Erythroblast (primary cell): Measurements from ENCODE around the gene SLC9B2.
A peak's percentile ranks its signal among the peaks of the same experiment; 100 is the strongest.

Source experiments
- DNase-seq, 2 experiments: peaks; one replicate each; lab custom pipeline; 2025; lab: John Stamatoyannopoulos, UW
- GATA1 ChIP-seq: IDR thresholded peaks from 2 replicates; pipeline ENCODE4 v1.6.1; 2011; ENCODE audit warnings: low read depth, mild to moderate bottlenecking, control low read depth, low read length, moderate library complexity
- POLR2A ChIP-seq: IDR thresholded peaks from 2 replicates; pipeline ENCODE4 v1.6.1; 2011; ENCODE audit warnings: mild to moderate bottlenecking, low read length

The SLC9B2 gene

GRCh38 chr4:103054030-103054429, 22.5 kb downstream of the SLC9B2 start:
- DNase-seq = no peak
- TF ChIP-seq POLR2A (no peak), GATA1 (no peak)

DNA sequence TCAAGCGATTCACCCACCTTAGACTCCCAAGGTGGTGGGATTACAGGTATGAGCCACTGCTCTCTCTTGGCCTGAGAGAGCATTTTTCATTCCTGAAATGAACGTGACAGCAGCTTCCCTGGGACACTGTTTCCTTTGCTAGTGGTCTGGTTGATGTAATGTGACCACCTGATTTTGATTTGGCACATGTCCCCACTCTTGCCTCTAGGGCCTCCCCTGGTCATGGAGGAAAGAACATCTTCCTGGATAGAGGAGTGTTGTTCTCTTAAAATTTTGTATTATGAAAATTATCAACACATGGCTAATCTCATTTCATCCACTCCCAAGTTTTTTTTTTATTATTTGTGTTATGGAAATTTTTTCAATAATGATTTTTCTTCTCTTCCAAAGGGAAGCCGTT, 23.8 kb downstream of the SLC9B2 start:
- no peak for DNase-seq
- TF ChIP-seq GATA1 (no peak), POLR2A (no peak)

GRCh38 chr4:103052145-103052544, 24.4 kb downstream of the SLC9B2 start:
- TF ChIP-seq GATA1 (no peak), POLR2A (no peak)
- no peak for DNase-seq

DNA sequence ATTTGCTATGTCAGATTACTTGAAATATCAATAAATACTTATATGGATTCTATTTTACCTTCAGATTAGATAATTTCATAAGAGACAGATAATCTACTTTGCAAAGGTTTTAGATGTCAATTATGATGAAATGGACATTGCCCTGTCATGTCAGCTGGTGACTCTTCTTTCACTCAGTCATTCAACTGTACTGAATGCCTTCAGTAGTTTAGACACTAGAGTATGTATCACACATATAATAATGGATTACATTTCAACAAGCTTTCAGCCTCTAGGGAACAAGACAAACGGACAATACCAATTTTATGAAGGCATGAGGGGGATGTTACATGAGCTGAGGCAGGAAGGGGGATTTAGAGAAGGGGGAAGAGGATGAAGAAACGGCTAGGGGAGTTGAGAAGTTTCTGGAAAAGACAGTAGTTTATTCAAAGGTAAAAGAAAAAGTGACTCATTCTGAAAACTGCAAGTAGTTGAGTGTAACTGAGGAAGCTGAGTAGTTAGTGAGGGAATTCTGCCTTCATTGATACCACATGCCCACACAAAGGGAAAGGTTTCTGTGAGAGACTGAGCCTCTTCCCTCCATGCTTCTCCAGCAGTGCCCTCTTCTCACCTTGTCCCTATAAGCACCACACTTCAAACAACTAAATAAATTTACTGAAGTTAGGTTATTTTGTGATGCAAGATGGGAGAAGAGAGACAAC, 25.7 kb downstream of the SLC9B2 start:
- no peak for DNase-seq

DNA sequence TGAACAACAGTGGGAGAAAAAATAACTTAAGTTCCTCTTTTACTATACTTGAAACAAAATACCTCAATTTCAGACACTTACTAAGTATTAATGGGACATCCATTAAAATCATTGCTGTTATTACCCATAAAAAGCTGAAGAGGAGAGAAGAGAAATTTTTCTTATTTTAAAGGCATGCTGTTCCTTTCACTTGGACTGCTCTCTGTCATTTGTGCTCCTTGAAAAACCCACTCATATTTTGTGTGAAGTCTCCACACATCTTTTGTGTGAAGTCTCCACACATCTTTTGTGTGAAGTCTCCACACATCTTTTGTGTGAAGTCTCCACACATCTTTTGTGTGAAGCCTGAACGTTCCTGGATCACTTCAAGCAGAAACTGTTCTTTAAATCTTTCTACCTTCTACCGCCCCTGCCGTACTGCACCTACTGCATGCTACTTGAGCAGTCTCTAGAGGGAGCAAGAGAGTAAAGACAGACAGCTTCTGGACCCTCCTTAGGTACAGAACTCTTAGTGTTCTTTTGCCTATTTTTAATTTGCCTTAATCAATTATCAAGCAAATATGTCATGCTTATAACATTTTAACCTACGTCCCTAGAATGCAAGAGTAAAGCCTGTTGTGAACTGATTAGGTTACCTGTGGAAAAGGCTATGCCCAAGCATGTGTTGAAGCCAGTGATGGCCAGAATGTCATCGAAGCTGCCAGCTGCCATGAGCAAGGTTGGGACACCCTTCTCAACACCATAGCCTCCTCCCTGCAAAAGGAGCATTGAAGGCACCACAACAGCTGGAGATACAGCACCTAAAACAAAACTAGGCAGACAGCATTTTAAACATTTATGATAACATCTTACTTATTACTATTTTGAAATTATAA, 29.9 kb downstream of the SLC9B2 start:
- TF ChIP-seq GATA1 = no peak
- TF ChIP-seq POLR2A = no peak

More for the DNA sequence above, 25.7 kb downstream of the SLC9B2 start:
- TF ChIP-seq POLR2A (no peak), GATA1 (no peak)

DNA sequence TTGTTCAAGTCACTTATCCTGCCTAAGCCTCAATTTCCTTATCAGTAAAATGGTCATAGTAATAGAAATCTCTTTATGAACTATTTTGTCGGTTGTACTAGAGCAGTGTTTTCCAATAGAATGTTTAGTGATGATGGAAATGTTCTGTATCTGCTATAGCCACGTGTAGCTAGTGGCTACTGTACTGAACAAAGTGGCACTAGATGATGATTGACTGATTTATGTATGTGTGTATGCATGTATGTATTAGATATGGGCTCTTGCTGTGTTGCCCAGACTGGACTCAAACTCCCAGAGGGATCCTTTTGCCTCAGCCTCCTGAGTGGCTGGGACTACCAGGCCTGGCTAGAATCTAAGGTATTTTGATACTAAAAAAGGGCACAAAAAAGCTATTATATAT, 32.4 kb downstream of the SLC9B2 start:
- DNase-seq = no peak
- TF ChIP-seq POLR2A (no peak), GATA1 (no peak)

More for the DNA sequence above, 29.9 kb downstream of the SLC9B2 start:
- DNase-seq = peak; percentile 61 to 70

DNA sequence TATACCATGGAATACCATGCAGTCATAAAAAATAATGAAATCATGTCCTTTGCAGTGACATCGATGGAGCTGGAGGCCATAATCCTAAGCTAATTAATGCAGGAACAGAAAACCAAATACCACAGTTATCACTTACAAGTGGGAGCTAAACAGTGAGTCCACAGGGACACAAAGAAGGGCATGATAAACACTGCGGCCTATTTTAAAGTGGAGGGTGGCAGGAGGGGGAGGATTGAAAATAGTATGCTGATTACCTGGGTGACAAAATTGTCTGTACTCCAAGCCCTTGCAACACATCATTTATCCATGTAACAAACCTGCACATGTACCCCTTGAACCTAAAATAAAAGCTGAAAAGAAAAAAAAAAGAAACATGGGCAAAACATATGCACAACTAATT, 40.4 kb downstream of the SLC9B2 start:
- TF ChIP-seq GATA1 (no peak), POLR2A (no peak)

GRCh38 chr4:103032574-103032973, 44.0 kb downstream of the SLC9B2 start:
- no peak for TF ChIP-seq POLR2A
- TF ChIP-seq GATA1 = no peak
- peak; percentile 64 to 65 for DNase-seq

More for the DNA sequence above, 40.4 kb downstream of the SLC9B2 start:
- DNase-seq = no peak

GRCh38 chr4:103030791-103031190, 45.8 kb downstream of the SLC9B2 start:
- no peak for DNase-seq
- TF ChIP-seq GATA1 (no peak), POLR2A (no peak)

GRCh38 chr4:103029300-103029699, 47.3 kb downstream of the SLC9B2 start:
- TF ChIP-seq GATA1 = no peak
- TF ChIP-seq POLR2A = no peak
- no peak for DNase-seq

GRCh38 chr4:103026868-103027267, 49.7 kb downstream of the SLC9B2 start:
- no peak for DNase-seq
- TF ChIP-seq GATA1 (no peak), POLR2A (no peak)

GRCh38 chr4:103024996-103025395, 51.6 kb downstream of the SLC9B2 start:
- no peak for DNase-seq
- TF ChIP-seq POLR2A (no peak), GATA1 (no peak)

DNA sequence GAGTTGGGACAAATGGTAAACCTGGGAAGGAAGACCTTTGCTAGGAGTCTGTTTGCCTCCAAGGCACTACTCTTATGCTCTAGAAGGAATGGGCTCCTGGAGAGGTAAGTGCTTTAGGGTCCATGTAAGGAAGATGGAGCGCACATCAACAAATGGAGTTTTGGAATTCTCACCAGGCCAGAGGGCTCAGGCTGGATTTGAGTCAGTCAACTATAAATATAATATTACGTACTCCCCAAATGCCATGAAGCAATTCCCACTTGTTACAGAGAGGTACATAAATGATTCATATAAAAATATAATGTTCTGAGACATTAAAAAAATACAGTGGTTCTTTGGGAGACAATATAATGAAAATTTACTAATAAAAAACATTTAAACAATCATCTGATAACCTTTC, 55.4 kb downstream of the SLC9B2 start:
- no peak for TF ChIP-seq POLR2A
- TF ChIP-seq GATA1 = no peak
- DNase-seq = no peak
